Sigmoid colon (tissue), 7 donors: Measurements from ENCODE around the gene PDE11A. TPM values are rescaled to one million over a fixed set of nuclear protein-coding genes. Genes with fewer than 3 reads are reported as not detected.

ENCODE experiments used
- DNase-seq: peaks from one replicate; pipeline ENCODE4 v3.0.0-alpha.2; 2019
- H3K27ac ChIP-seq, 4 donors: fragments of 200-600 bp; sonication (generic); one replicate each; pipeline ENCODE4 v1.5.1; 2016 to 2019; ENCODE audit warnings: mild to moderate bottlenecking in 1 of 4
- H3K27me3 ChIP-seq, 3 donors: fragments of 200-600 bp; sonication (generic); one replicate each; pipeline ENCODE4 v1.5.1; 2019; ENCODE audit warnings: mild to moderate bottlenecking in 1 of 3
- H3K36me3 ChIP-seq, 4 donors: fragments of 200-600 bp; sonication (generic); one replicate each; pipeline ENCODE4 v1.5.1; 2016 to 2019
- H3K4me1 ChIP-seq, 4 donors: fragments of 200-600 bp; sonication (generic); one replicate each; pipeline ENCODE4 v1.5.1; 2017 to 2019
- H3K4me3 ChIP-seq, 4 donors: fragments of 200-600 bp; sonication (generic); one replicate each; pipeline ENCODE4 v1.5.1; 2017 to 2019; ENCODE audit warnings: mild to moderate bottlenecking in 2 of 4, moderate library complexity in 1 of 4
- H3K9me3 ChIP-seq, 4 donors: fragments of 200-600 bp in 3 of 4; sonication (generic) in 3 of 4; one replicate each; pipeline versions ENCODE4 v1.5.1 to v1.6.1; 2013 to 2019
- EP300 ChIP-seq, 4 donors: sonication (generic); formaldehyde crosslinking; IDR thresholded peaks; one replicate each; pipeline ENCODE4 v1.6.1; 2017; ENCODE audit warnings: antibody characterized with exemption in 4 of 4
- POLR2A ChIP-seq, 2 donors: fragments of 450-650 bp; IDR thresholded peaks; one replicate each; pipeline ENCODE4 v1.6.1; 2016; ENCODE audit warnings: antibody characterized with exemption in 2 of 2, mild to moderate bottlenecking in 2 of 2, moderate library complexity in 2 of 2
- POLR2AphosphoS5 ChIP-seq, 4 donors: sonication (generic); formaldehyde crosslinking; IDR thresholded peaks; one replicate each; pipeline ENCODE4 v1.6.1; 2017; ENCODE audit warnings: antibody characterized with exemption in 4 of 4
- WGBS, 2 donors: extraction: QIAGEN DNeasy Blood & Tissue Kit; methylation state at CpG; one replicate each; pipeline ENCODE4 v1.1.7; 2013; 5-methylcytosine and 5-hydroxymethylcytosine counted together
- intact Hi-C: fragments of 100-400 bp; cut with DNase I; formaldehyde crosslinking; loops from one replicate; pipeline ENCODE4 v1.15.1; 2023
- polyA plus RNA-seq, 3 donors: library from polyadenylated mRNA; stranded (reverse); fragments of 200-250 nt; gene quantifications; one replicate each; pipeline ENCODE4 v1.2.3, GENCODE V29; 2013
- total RNA-seq, 4 donors: library from RNA; depleted of rRNA; stranded (reverse); fragments of >200 nt; gene quantifications; one replicate each; pipeline ENCODE4 v1.1.0, GENCODE V29; 2016
- TF ChIP-seq, protein P1 (sequence below), 4 experiments: fragments of 450-650 bp in 3 of 4; fragments of 200-600 bp in 1 of 4; IDR thresholded peaks; one replicate each; pipeline ENCODE4 v1.5.1; 2016 to 2019; ENCODE audit warnings: antibody characterized with exemption in 4 of 4, mild to moderate bottlenecking in 3 of 4, moderate library complexity in 2 of 4
- donor health status: healthy with polysubstance abuse.
- donor health status: Bipolar disorder and iron deficiency.
- donor health status: healthy.

PDE11A gene
- total and polyA plus RNA-seq, 7 donors, result 0.57 to 16.8 (median 4.3) TPM; not detected in 2

DNA sequence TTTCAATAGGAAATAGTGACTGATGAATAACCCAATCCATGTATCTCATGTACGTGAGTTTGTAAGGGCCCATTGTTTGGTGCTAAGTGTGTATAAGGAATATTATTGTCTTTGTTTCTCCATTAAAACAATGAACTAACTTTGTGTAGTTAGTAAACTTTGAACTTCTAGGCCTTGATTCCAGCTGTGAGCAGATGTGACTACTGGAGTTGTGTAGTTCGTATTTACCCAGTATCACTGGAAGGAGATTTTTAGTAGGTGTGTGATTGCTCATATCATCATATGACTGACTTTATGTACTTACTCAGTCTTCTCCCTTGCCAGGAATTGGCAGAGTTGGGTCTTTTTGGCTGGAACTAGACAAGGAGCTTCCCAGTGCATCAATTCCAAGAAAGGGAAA, 452.6 kb downstream of the PDE11A start:
- Histone ChIP-seq H3K4me3 (no peak overlapping the region), H3K36me3 (no peaks in the 10 kb centered on the region), H3K4me1 (peaks cover 0 to 8% (median 6%) of the 10 kb centered on the region in 4 donors), H3K27me3 (no peaks in the 10 kb centered on the region), H3K27ac (no peak overlapping the region), H3K9me3 (no peaks in the 10 kb centered on the region)
- intact Hi-C loops, result loop anchor here (5.0 kb wide), 2 partner anchors 68 to 458 kb away; a partner anchor contains a TSS
- TF ChIP-seq POLR2AphosphoS5 (IDR thresholded peaks at IDR 0.05) (no peak), EP300 (IDR thresholded peaks at IDR 0.05) (no peak), POLR2A (IDR thresholded peaks at IDR 0.05) (no peak)
- TF ChIP-seq, protein P1, sequence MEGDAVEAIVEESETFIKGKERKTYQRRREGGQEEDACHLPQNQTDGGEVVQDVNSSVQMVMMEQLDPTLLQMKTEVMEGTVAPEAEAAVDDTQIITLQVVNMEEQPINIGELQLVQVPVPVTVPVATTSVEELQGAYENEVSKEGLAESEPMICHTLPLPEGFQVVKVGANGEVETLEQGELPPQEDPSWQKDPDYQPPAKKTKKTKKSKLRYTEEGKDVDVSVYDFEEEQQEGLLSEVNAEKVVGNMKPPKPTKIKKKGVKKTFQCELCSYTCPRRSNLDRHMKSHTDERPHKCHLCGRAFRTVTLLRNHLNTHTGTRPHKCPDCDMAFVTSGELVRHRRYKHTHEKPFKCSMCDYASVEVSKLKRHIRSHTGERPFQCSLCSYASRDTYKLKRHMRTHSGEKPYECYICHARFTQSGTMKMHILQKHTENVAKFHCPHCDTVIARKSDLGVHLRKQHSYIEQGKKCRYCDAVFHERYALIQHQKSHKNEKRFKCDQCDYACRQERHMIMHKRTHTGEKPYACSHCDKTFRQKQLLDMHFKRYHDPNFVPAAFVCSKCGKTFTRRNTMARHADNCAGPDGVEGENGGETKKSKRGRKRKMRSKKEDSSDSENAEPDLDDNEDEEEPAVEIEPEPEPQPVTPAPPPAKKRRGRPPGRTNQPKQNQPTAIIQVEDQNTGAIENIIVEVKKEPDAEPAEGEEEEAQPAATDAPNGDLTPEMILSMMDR (IDR thresholded peaks at IDR 0.05), result no peak
- 79 to 88% methylated on average over 2 of the region's 2 CpGs for WGBS, 2 donors
- DNase-seq, result no peak

DNA sequence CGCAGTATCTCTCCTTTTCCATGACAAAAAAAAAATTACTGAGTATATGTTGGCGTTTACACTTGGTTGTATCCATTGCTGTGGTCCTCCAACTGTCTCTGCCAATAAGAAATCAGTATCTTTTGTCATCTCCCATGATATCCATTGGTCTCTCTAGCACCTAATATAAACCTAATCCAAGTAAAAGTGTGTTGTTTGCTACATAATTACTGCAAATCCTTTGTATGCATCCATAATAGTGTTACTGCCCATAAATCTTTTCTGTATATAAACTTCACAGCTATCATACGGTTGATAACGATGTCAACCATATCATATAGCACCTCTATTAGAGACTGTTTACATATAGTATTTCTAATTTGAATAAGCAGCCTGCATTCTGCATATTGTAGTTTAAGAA, 453.1 kb downstream of the PDE11A start:
- WGBS, 2 donors, result 77 to 83% methylated on average over 4 of the region's 4 CpGs
- no peak for DNase-seq
- peaks cover 0 to 8% (median 6%) of the 10 kb centered on the region in 4 donors for H3K4me1 ChIP-seq
- H3K36me3 ChIP-seq, result no peaks in the 10 kb centered on the region
- no peaks in the 10 kb centered on the region for H3K27me3 ChIP-seq
- H3K27ac ChIP-seq, result peak overlapping the region in 2 of 4 donors; percentile 91 to 92
- intact Hi-C loops, result loop anchor here (5.0 kb wide), 2 partner anchors 67 to 457 kb away; a partner anchor contains a TSS
- H3K9me3 ChIP-seq, result no peaks in the 10 kb centered on the region
- TF ChIP-seq POLR2AphosphoS5 (IDR thresholded peaks at IDR 0.05) (no peak), EP300 (IDR thresholded peaks at IDR 0.05) (no peak), POLR2A (IDR thresholded peaks at IDR 0.05) (no peak)
- TF ChIP-seq, protein P1 (IDR thresholded peaks at IDR 0.05), result no peak
- H3K4me3 ChIP-seq, result peak overlapping the region in 3 of 4 donors; percentile 54 to 70 (median 68)

DNA sequence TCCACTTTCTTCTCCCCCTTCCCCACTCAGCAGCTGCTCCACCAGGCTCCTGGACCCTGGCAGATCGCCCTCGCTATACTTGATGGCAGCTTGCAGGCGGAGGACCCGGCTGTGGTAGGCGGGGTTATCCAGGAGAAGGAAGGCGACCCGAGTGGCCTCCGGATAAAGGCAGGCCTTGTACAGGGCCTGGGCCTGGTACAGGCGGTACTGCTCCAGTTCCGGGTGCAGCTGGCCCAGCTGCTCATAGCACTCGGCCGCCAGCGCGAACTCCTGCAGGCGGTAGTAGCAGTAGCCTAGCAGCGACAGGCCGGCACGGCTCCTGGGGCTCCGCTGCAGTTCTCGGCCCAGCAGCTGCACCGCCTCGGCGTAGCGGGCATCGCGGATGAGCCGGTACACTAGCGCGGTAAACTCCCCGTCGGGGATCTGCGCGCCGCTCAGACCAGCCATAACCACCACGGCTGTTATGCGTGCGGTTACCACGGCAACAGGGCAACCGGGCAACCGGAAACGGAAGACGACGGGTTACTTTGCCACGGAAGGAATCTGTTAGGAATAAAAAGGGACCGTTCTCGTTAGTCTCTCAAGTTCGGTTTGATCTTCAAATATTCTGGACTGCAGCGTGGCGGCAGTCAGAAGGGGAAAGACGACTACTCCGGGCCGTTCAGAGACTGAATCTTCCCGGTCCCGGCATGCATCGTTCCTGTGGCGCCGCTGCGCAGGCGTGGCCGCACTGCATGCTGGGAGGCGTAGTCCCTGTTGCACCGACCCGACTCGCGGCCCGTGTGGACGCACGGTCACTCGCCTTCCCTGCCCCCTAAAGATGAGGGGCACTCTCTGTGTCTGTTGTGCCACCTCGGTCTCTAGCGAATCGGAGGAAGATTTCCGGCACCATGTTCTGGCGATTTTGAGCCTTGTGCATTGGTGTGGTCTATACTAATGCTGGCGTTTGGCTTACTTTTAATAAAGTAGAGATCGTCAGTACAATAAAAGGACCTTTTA, 454.0 kb downstream of the PDE11A start:
- H3K27me3 ChIP-seq, result no peaks in the 10 kb centered on the region
- TF ChIP-seq POLR2AphosphoS5 (IDR thresholded peaks at IDR 0.05), result peak; percentile 22 to 72 (median 63)
- no peak for TF ChIP-seq POLR2A (IDR thresholded peaks at IDR 0.05)
- TF ChIP-seq EP300 (IDR thresholded peaks at IDR 0.05), result no peak

DNA sequence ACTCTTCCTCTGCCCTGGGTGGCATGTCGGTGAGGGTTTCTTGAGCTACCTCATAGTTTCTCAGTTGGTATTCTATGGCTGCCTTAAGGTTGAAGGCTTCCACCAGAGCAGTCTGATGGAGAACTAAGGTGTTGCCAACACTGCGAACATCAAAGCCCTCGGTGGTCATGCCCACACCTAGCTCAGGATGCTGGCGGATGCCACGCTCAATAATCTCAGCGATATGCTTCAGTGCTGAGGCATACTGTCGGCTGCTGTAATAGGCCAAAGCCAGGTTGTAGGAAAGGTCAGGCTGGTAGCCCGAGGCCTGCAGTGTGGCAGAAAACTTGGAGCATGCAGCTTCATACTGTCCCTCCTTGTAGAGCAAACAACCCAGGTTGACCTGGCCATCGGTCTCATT, 454.7 kb downstream of the PDE11A start:
- intact Hi-C loops, result loop anchor here (5.0 kb wide), 2 partner anchors 66 to 456 kb away; a partner anchor contains a TSS
- no peaks in the 10 kb centered on the region for H3K9me3 ChIP-seq
- 92% methylated on average over 9 of the region's 9 CpGs for WGBS, 2 donors
- peaks cover 0 to 8% (median 6%) of the 10 kb centered on the region in 4 donors for H3K4me1 ChIP-seq
- no peak for DNase-seq
- H3K27me3 ChIP-seq, result no peaks in the 10 kb centered on the region
- no peaks in the 10 kb centered on the region for H3K36me3 ChIP-seq
- peak overlapping the region; percentile 54 to 75 (median 69) for H3K4me3 ChIP-seq
- TF ChIP-seq POLR2A (IDR thresholded peaks at IDR 0.05) (no peak), EP300 (IDR thresholded peaks at IDR 0.05) (no peak)
- peak overlapping the region; percentile 79 to 95 (median 92) for H3K27ac ChIP-seq

More for the DNA sequence above, 454.0 kb downstream of the PDE11A start:
- intact Hi-C loops, result loop anchor here (5.0 kb wide), 2 partner anchors 66 to 456 kb away; a partner anchor contains a TSS
- Histone ChIP-seq H3K9me3 (no peaks in the 10 kb centered on the region), H3K27ac (peak overlapping the region; percentile 79 to 95 (median 92)), H3K4me3 (peak overlapping the region; percentile 54 to 75 (median 69)), H3K4me1 (peaks cover 0 to 8% (median 6%) of the 10 kb centered on the region in 4 donors), H3K36me3 (no peaks in the 10 kb centered on the region)
- WGBS, 2 donors, result 4 to 5% methylated on average over 76 of the region's 76 CpGs
- DNase-seq, result peak; percentile 95

DNA sequence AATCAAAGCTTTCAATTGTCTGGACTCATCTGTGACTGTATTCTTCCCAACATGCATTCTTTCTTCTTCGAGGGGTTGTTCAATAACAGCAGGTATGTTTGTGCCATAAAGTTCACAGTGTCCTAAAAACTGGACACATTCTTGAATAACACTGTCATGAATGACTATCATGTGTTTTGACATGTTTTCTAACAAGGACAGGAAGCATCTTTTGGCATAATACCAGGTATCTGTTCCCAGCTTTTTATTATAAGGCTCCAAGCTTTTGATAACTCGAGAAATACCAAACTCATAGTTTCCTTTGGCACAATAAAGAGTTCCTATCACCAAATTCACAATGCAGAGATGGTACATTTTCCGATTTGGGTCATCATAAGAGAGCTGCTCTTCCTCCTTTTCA, 455.8 kb downstream of the PDE11A start:
- WGBS, 2 donors, result 60 to 93% methylated on average over 3 of the region's 3 CpGs

More for the DNA sequence above, 455.8 kb downstream of the PDE11A start:
- intact Hi-C loops, result loop anchor here (5.0 kb wide), 2 partner anchors 64 to 454 kb away; a partner anchor contains a TSS
- TF ChIP-seq, protein P1 (IDR thresholded peaks at IDR 0.05), result no peak
- TF ChIP-seq POLR2A (IDR thresholded peaks at IDR 0.05) (no peak), EP300 (IDR thresholded peaks at IDR 0.05) (no peak), POLR2AphosphoS5 (IDR thresholded peaks at IDR 0.05) (no peak)
- Histone ChIP-seq H3K36me3 (no peaks in the 10 kb centered on the region), H3K4me3 (no peak overlapping the region), H3K27ac (no peak overlapping the region), H3K9me3 (no peaks in the 10 kb centered on the region), H3K27me3 (no peaks in the 10 kb centered on the region), H3K4me1 (peaks cover 0 to 8% (median 6%) of the 10 kb centered on the region in 4 donors)
- DNase-seq, result no peak
